GM12873 (cell line): ENCODE data around the gene PMPCA.

ENCODE experiments used
- CTCF ChIP-seq: IDR thresholded peaks from 2 replicates; pipeline ENCODE4 v1.5.1; 2012; ENCODE audit warnings: low read depth, mild to moderate bottlenecking, moderate library complexity, low read length, control low read depth; ENCODE audit not compliant: insufficient read depth; ENCODE audit errors: missing control alignments

PMPCA gene

GRCh38 chr9:136459425-136459824 is 49.0 kb downstream of the PMPCA start:
- no peak for TF ChIP-seq CTCF

- no peak for TF ChIP-seq CTCF
These were observed 50.4 kb downstream of the PMPCA start for GRCh38 chr9:136460772-136461325.

- no peak for TF ChIP-seq CTCF
These were observed 52.2 kb downstream of the PMPCA start for GRCh38 chr9:136462664-136463063.

- no peak for TF ChIP-seq CTCF
These were observed 53.1 kb downstream of the PMPCA start for GRCh38 chr9:136463578-136463977.

- TF ChIP-seq CTCF: no peak
These were observed 53.8 kb downstream of the PMPCA start for GRCh38 chr9:136464241-136464640.

- TF ChIP-seq CTCF: no peak
These were observed 55.2 kb downstream of the PMPCA start for GRCh38 chr9:136465500-136466154.

GRCh38 chr9:136466155-136466541 is 55.7 kb downstream of the PMPCA start:
- no peak for TF ChIP-seq CTCF
